H1 (cell line): ENCODE results near the gene PPP4R4. TPM values are rescaled to one million over a fixed set of nuclear protein-coding genes. Genes with fewer than 3 reads are reported as not detected.

Experiments used
- CTCF ChIA-PET: fragments of 300-600 bp; sonication (Branson Sonifier 250); formaldehyde crosslinking; loops from one replicate; lab custom pipeline; 2021; ENCODE audit not compliant: partially characterized antibody; lab: Charles Lee
- POLR2A ChIA-PET: fragments of 300-600 bp; sonication (Branson Sonifier 250); formaldehyde crosslinking; loops from one replicate; lab custom pipeline; 2021; ENCODE audit warnings: inconsistent platforms; ENCODE audit not compliant: partially characterized antibody; lab: Charles Lee
- DNase-seq, 2 experiments: peaks; one replicate each; pipeline versions ENCODE4 v3.0.0 to v3.0.0-alpha.2; 2010 to 2022; ENCODE audit warnings: low spot score in 2 of 2, low read depth in 1 of 2, mixed read lengths in 1 of 2
- FAIRE-seq: peaks from 2 replicates; lab custom pipeline; 2011; peaks lifted over from hg19 to GRCh38; lab: Jason Lieb, UNC
- H2AFZ ChIP-seq: 2 replicates; pipeline ENCODE4 v1.8.1; 2012; ENCODE audit warnings: low read length, inconsistent platforms
- H2AK5ac ChIP-seq: 2 replicates; pipeline ENCODE4 v1.6.1; 2013; ENCODE audit warnings: low read depth, low read length
- H2BK120ac ChIP-seq: replicated peaks from 2 replicates; pipeline ENCODE3; 2013; ENCODE audit warnings: low read depth, low read length, inconsistent platforms
- H2BK12ac ChIP-seq: 2 replicates; pipeline ENCODE4 v1.6.1; 2013; ENCODE audit warnings: low read depth, low read length
- H2BK15ac ChIP-seq: 2 replicates; pipeline ENCODE4 v1.6.1; 2013; ENCODE audit warnings: low read length
- H2BK20ac ChIP-seq: 2 replicates; pipeline ENCODE4 v1.6.1; 2013; ENCODE audit warnings: low read length
- H2BK5ac ChIP-seq: 2 replicates; pipeline ENCODE4 v1.6.1; 2013; ENCODE audit warnings: low read depth, low read length
- H3K14ac ChIP-seq: 2 replicates; pipeline ENCODE4 v1.6.1; 2013; ENCODE audit warnings: inconsistent platforms; ENCODE audit not compliant: insufficient read length
- H3K18ac ChIP-seq: 2 replicates; pipeline ENCODE4 v1.6.1; 2013; ENCODE audit warnings: low read length; ENCODE audit errors: extremely low read depth
- H3K23ac ChIP-seq: 2 replicates; pipeline ENCODE4 v1.6.1; 2013; ENCODE audit warnings: inconsistent platforms; ENCODE audit not compliant: insufficient read length
- H3K23me2 ChIP-seq: 2 replicates; pipeline ENCODE4 v1.6.1; 2013; ENCODE audit warnings: low read depth, low read length
- H3K27ac ChIP-seq: 2 replicates; pipeline ENCODE4 v1.6.1; 2011; ENCODE audit warnings: low read depth, low read length, inconsistent platforms
- H3K27me3 ChIP-seq, 4 experiments: replicated peaks in 1 of 4; 1 replicate in 1 of 4; 2 replicates in 3 of 4; pipeline versions ENCODE4 v1.6.1 to v1.8.1; 2011 to 2013; ENCODE audit warnings: low read length in 3 of 4, mild to moderate bottlenecking in 3 of 4, inconsistent platforms in 2 of 4, mixed read lengths in 2 of 4, moderate library complexity in 1 of 4; ENCODE audit not compliant: control insufficient read depth in 3 of 4, insufficient read depth in 3 of 4; ENCODE audit errors: extremely low read depth in 1 of 4
- H3K36me3 ChIP-seq, 4 experiments: 2 replicates each; pipeline versions ENCODE4 v1.6.1 to v1.8.1; 2011 to 2013; ENCODE audit warnings: mild to moderate bottlenecking in 4 of 4, low read length in 3 of 4, moderate library complexity in 2 of 4, control low read depth in 1 of 4, inconsistent platforms in 1 of 4; ENCODE audit not compliant: insufficient read depth in 4 of 4, control insufficient read depth in 2 of 4
- H3K4ac ChIP-seq: replicated peaks from 2 replicates; pipeline ENCODE3; 2013; ENCODE audit warnings: low read length, low read depth, mixed read lengths, inconsistent platforms; ENCODE audit not compliant: insufficient read length
- H3K4me1 ChIP-seq, 4 experiments: replicated peaks in 1 of 4; 1 replicate in 1 of 4; 2 replicates in 3 of 4; pipeline versions ENCODE4 v1.6.1 to v1.8.1; 2011 to 2013; ENCODE audit warnings: low read length in 3 of 4, inconsistent platforms in 2 of 4, mixed read lengths in 1 of 4; ENCODE audit not compliant: insufficient read depth in 4 of 4, control insufficient read depth in 3 of 4
- H3K4me2 ChIP-seq, 2 experiments: 2 replicates each; pipeline versions ENCODE4 v1.6.1 to v1.8.1; 2011 to 2013; ENCODE audit warnings: low read depth in 2 of 2, low read length in 2 of 2, control low read depth in 1 of 2, inconsistent platforms in 1 of 2, mild to moderate bottlenecking in 1 of 2; ENCODE audit not compliant: insufficient read depth in 1 of 2
- H3K4me3 ChIP-seq, 4 experiments: fragments of 200-600, 300-600 bp in 1 of 4; sonication (generic), shearing (Covaris generic), sonication (Bioruptor Twin) in 1 of 4; 2 replicates each; pipeline versions ENCODE4 v1.5.1 to v1.8.1; 2011 to 2016; ENCODE audit warnings: low read length in 4 of 4, low read depth in 3 of 4, control low read depth in 2 of 4, inconsistent platforms in 2 of 4, mild to moderate bottlenecking in 2 of 4, mixed read lengths in 1 of 4, moderate library complexity in 1 of 4; ENCODE audit not compliant: insufficient read depth in 2 of 4; ENCODE audit errors: extremely low read depth in 1 of 4
- H3K56ac ChIP-seq: replicated peaks from 2 replicates; pipeline ENCODE3; 2013; ENCODE audit warnings: low read depth, mild to moderate bottlenecking, mixed read lengths, low read length, inconsistent platforms; ENCODE audit not compliant: insufficient read length
- H3K79me1 ChIP-seq: 2 replicates; pipeline ENCODE4 v1.6.1; 2013; ENCODE audit warnings: low read depth, low read length, control low read depth
- H3K79me2 ChIP-seq, 2 experiments: 2 replicates each; pipeline versions ENCODE4 v1.6.1 to v1.8.1; 2012 to 2013; ENCODE audit warnings: low read length in 2 of 2, mild to moderate bottlenecking in 2 of 2, inconsistent platforms in 1 of 2; ENCODE audit not compliant: insufficient read depth in 2 of 2, control insufficient read depth in 1 of 2
- H3K9ac ChIP-seq, 4 experiments: replicated peaks in 1 of 4; 1 replicate in 1 of 4; 2 replicates in 3 of 4; pipeline versions ENCODE4 v1.6.1 to v1.8.1; 2011 to 2013; ENCODE audit warnings: low read depth in 3 of 4, low read length in 3 of 4, control low read depth in 2 of 4, mild to moderate bottlenecking in 2 of 4, moderate library complexity in 2 of 4, inconsistent platforms in 1 of 4; ENCODE audit errors: extremely low read depth in 1 of 4
- H3K9me3 ChIP-seq, 2 experiments: 2 replicates each; pipeline versions ENCODE4 v1.6.1 to v1.8.1; 2012 to 2013; ENCODE audit warnings: mild to moderate bottlenecking in 2 of 2, moderate library complexity in 2 of 2, control low read depth in 1 of 2, inconsistent platforms in 1 of 2, low read depth in 1 of 2, low read length in 1 of 2, mixed read lengths in 1 of 2; ENCODE audit not compliant: insufficient read depth in 2 of 2
- H4K20me1 ChIP-seq, 2 experiments: replicated peaks in 1 of 2; 2 replicates each; pipeline versions ENCODE3 to v1.8.1; 2011 to 2013; ENCODE audit warnings: inconsistent platforms in 2 of 2, low read length in 2 of 2, mild to moderate bottlenecking in 1 of 2; ENCODE audit not compliant: insufficient read depth in 2 of 2, control insufficient read depth in 1 of 2
- H4K5ac ChIP-seq: 2 replicates; pipeline ENCODE4 v1.6.1; 2013; ENCODE audit warnings: low read length, low read depth, mixed read lengths, inconsistent platforms; ENCODE audit not compliant: insufficient read length
- H4K8ac ChIP-seq: 2 replicates; pipeline ENCODE4 v1.8.0; 2013; ENCODE audit warnings: mild to moderate bottlenecking, moderate library complexity, low read length, inconsistent platforms; ENCODE audit not compliant: insufficient read depth; ENCODE audit errors: extremely low read depth
- H4K91ac ChIP-seq: replicated peaks from 2 replicates; pipeline ENCODE3; 2013; ENCODE audit warnings: low read length, mixed read lengths, inconsistent platforms; ENCODE audit not compliant: insufficient read length
- MAFK ChIP-seq: IDR thresholded peaks from 2 replicates; pipeline ENCODE4 v1.6.1; 2012; ENCODE audit warnings: low read depth, mild to moderate bottlenecking, improper control_type of control experiment, low read length
- WGBS, 2 experiments: shearing (Covaris generic) in 1 of 2; methylation state at CpG; one replicate each; pipeline versions ENCODE4 v1.1.6 to v1.1.7; 2013 to 2015; ENCODE audit warnings: low lambda C conversion rate in 2 of 2, mixed read lengths in 2 of 2, inconsistent platforms in 1 of 2, low coverage in 1 of 2, missing lambda C conversion rate in 1 of 2; ENCODE audit not compliant: insufficient replicate concordance in 2 of 2, insufficient coverage in 1 of 2, insufficient read length in 1 of 2; ENCODE audit errors: extremely low coverage in 1 of 2, missing lambda C conversion rate in 1 of 2; 5-methylcytosine and 5-hydroxymethylcytosine counted together
- polyA plus RNA-seq, 7 experiments: library from polyadenylated mRNA; depleted of rRNA in 3 of 7; stranded (reverse) in 5 of 7; unstranded in 2 of 7; fragments of >200 nt in 5 of 7; fragments of 200-250 nt in 2 of 7; gene quantifications; 1 replicate in 5 of 7; 2 replicates in 1 of 7; 4 replicates in 1 of 7; pipeline versions ENCODE4 v1.2.1 to v1.2.3, GENCODE V29; 2011 to 2013; ENCODE audit warnings: missing spikeins in 2 of 7, mixed read lengths in 2 of 7
- total RNA-seq: library from RNA; stranded (reverse); fragmentation: NEBNext Ultra II Directional; extraction: Animal tissue kit (Norgen Biotek cat#: 25700); gene quantifications from 2 replicates; pipeline ENCODE4 v1.2.1, GENCODE V29; 2021

The PPP4R4 gene
- total and polyA plus RNA-seq, 2 of the 8 experiments (the other 6 are each of a cell fraction or from before 2014, with no cell fraction given): 3.3 to 9.6 TPM

DNA sequence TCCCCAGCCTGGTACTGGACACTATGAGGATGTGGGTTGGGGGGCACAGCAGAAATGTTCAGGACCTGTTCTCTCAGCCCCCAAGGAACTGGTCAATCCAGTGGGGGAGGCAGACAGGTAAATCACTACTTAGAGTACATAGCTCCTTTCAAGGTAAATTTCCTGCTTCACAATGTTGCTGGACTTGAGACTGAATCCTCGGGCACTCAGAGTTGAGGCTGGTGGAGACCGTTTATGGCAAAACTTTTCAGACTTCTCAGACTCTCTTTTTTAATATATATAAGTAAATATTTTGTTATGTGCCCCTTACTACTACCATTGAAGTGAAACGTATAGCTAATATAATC, 119.4 kb downstream of the PPP4R4 start:
- ChIA-PET CTCF (interaction anchor here (0.9 to 1.8 kb wide), 6 partner anchors 9 to 353 kb away, joined by 3 to 7 read pairs (median 3); no protein-coding TSS in a partner anchor), POLR2A (interaction anchor here (1.0 kb wide), 1 partner anchor 227 kb away, joined by 3 read pairs; no protein-coding TSS in a partner anchor)
- Histone ChIP-seq H3K4me3 (no peak overlapping the region), H2AK5ac (no peak overlapping the region), H4K5ac (no peak overlapping the region), H2AFZ (no peak overlapping the region), H4K20me1 (no peaks in the 10 kb centered on the region), H3K27me3 (no peaks in the 10 kb centered on the region; a peak in 1 of 7 replicates), H3K36me3 (no peaks in the 10 kb centered on the region), H2BK120ac (no peak overlapping the region), H3K9me3 (no peaks in the 10 kb centered on the region; a peak in 1 of 4 replicates), H4K91ac (no peak overlapping the region), H2BK5ac (no peak overlapping the region), H3K4me2 (no peak overlapping the region), H3K9ac (no peak overlapping the region), H3K14ac (no peak overlapping the region), H3K27ac (no peak overlapping the region), H2BK15ac (no peak overlapping the region), H3K18ac (no peak overlapping the region), H2BK20ac (no peak overlapping the region), H3K4me1 (peaks cover 0 to 7% (median 2%) of the 10 kb centered on the region in 4 experiments; a peak in 3 of 7 replicates), H4K8ac (no peak overlapping the region), H3K56ac (no peak overlapping the region), H3K79me1 (no peaks in the 10 kb centered on the region), H3K79me2 (no peaks in the 10 kb centered on the region), H2BK12ac (no peak overlapping the region), H3K23ac (no peak overlapping the region), H3K23me2 (no peaks in the 10 kb centered on the region), H3K4ac (no peak overlapping the region)
- no peak for TF ChIP-seq MAFK
- 94% methylated on average over 3 of the region's 3 CpGs; no CpG with 5 or more reads in 1 of the 2 experiments for WGBS, 2 experiments
- DNase-seq: no peak
- FAIRE-seq: no peak
